Body of pancreas (tissue), 4 donors: Measurements from ENCODE around the gene AKAP13. TPM values are rescaled to one million over a fixed set of nuclear protein-coding genes. Genes with fewer than 3 reads are reported as not detected.

Source experiments
- ATAC-seq: fragments of 150-250 bp; one replicate; pipeline ENCODE4 v1.9.1; 2016
- DNase-seq, 4 donors: peaks; one replicate each; pipeline ENCODE4 v3.0.0-alpha.2; 2019
- H3K27ac ChIP-seq, 4 donors: fragments of 200-600 bp; sonication (generic); 1 replicate in 3 of 4; 2 replicates in 1 of 4; pipeline versions ENCODE4 v1.5.1 to v1.6.1; 2016 to 2019; ENCODE audit warnings: mild to moderate bottlenecking in 1 of 4, mixed read lengths in 1 of 4, moderate library complexity in 1 of 4
- H3K27me3 ChIP-seq, 2 donors: fragments of 200-600 bp; sonication (generic); one replicate each; pipeline ENCODE4 v1.6.0; 2016; ENCODE audit warnings: mild to moderate bottlenecking in 1 of 2
- H3K36me3 ChIP-seq, 2 donors: fragments of 200-600 bp; sonication (generic); replicated peaks in 1 of 2; 2 replicates each; pipeline ENCODE4 v1.5.1; 2016; ENCODE audit warnings: low read depth in 2 of 2; ENCODE audit not compliant: insufficient read depth in 1 of 2
- H3K4me1 ChIP-seq: fragments of 200-600 bp; sonication (generic); one replicate; pipeline ENCODE4 v1.6.0; 2016
- H3K4me3 ChIP-seq, 2 donors: fragments of 200-600 bp; sonication (generic); 1 replicate in 1 of 2; 2 replicates in 1 of 2; pipeline ENCODE4 v1.5.1; 2016 to 2019
- H3K9me3 ChIP-seq, 3 donors: fragments of 200-600 bp; sonication (generic); 1 replicate in 2 of 3; 2 replicates in 1 of 3; pipeline ENCODE4 v1.5.1; 2016
- CTCF ChIP-seq, 7 experiments: fragments of 450-650 bp in 4 of 7; fragments of 200-600 bp in 3 of 7; sonication (generic) in 3 of 7; IDR thresholded peaks; one replicate each; pipeline ENCODE4 v1.5.1; 2016 to 2019; ENCODE audit warnings: antibody characterized with exemption in 7 of 7
- POLR2A ChIP-seq, 3 donors: fragments of 450-650 bp; IDR thresholded peaks; one replicate each; pipeline ENCODE4 v1.6.1; 2016; ENCODE audit warnings: antibody characterized with exemption in 3 of 3, mild to moderate bottlenecking in 2 of 3
- WGBS, 2 donors: methylation state at CpG; one replicate each; pipeline ENCODE4 v1.1.5; 2017; 5-methylcytosine and 5-hydroxymethylcytosine counted together
- intact Hi-C: fragments of 100-400 bp; cut with DNase I; formaldehyde crosslinking; loops from one replicate; pipeline ENCODE4 v1.15.1; 2023
- total RNA-seq, 2 donors: library from RNA; depleted of rRNA; stranded (reverse); fragments of >200 nt; gene quantifications; one replicate each; pipeline ENCODE4 v1.1.0, GENCODE V29; 2016

The AKAP13 gene
- total RNA-seq, 2 donors from 2014 or later, result 102 to 160 TPM

- no peak for TF ChIP-seq CTCF (IDR thresholded peaks at IDR 0.05)
- Histone ChIP-seq H3K4me1 (peaks cover 37% of the 10 kb centered on the region), H3K9me3 (no peaks in the 10 kb centered on the region), H3K27me3 (no peaks in the 10 kb centered on the region), H3K27ac (peak overlapping the region in 2 of 4 donors; percentile 28 to 52), H3K4me3 (no peak overlapping the region), H3K36me3 (no peaks in the 10 kb centered on the region)
- intact Hi-C loops, result no loop called here
- no peak for DNase-seq
- WGBS, 2 donors, result 25 to 40% methylated on average over 2 of the region's 2 CpGs
- peak; percentile 58 for ATAC-seq
Measured at GRCh38 chr15:85394554-85395333, 14.3 kb downstream of the AKAP13 start.

GRCh38 chr15:85396554-85396953, 16.2 kb downstream of the AKAP13 start:
- DNase-seq (no peak), ATAC-seq (no peak)
- Histone ChIP-seq H3K4me3 (no peak overlapping the region), H3K27ac (no peak overlapping the region), H3K4me1 (peaks cover 41% of the 10 kb centered on the region), H3K9me3 (no peaks in the 10 kb centered on the region), H3K27me3 (no peaks in the 10 kb centered on the region), H3K36me3 (no peaks in the 10 kb centered on the region)
- TF ChIP-seq POLR2A (IDR thresholded peaks at IDR 0.05) (no peak), CTCF (IDR thresholded peaks at IDR 0.05) (no peak)
- intact Hi-C loops, result no loop called here
- WGBS, 2 donors, result 77 to 87% methylated on average over 3 of the region's 3 CpGs

- Histone ChIP-seq H3K36me3 (no peaks in the 10 kb centered on the region), H3K27me3 (no peaks in the 10 kb centered on the region), H3K9me3 (no peaks in the 10 kb centered on the region), H3K4me1 (peaks cover 44% of the 10 kb centered on the region), H3K27ac (no peak overlapping the region), H3K4me3 (no peak overlapping the region)
- TF ChIP-seq CTCF (IDR thresholded peaks at IDR 0.05) (no peak), POLR2A (IDR thresholded peaks at IDR 0.05) (no peak)
- 35 to 55% methylated on average over 3 of the region's 3 CpGs for WGBS, 2 donors
- DNase-seq (no peak), ATAC-seq (no peak)
- intact Hi-C loops, result no loop called here
Measured at GRCh38 chr15:85397151-85397550, 16.7 kb downstream of the AKAP13 start.

- 81 to 85% methylated on average over 3 of the region's 3 CpGs for WGBS, 2 donors
- Histone ChIP-seq H3K36me3 (no peaks in the 10 kb centered on the region), H3K9me3 (no peaks in the 10 kb centered on the region), H3K27me3 (no peaks in the 10 kb centered on the region), H3K27ac (no peak overlapping the region), H3K4me1 (peaks cover 40% of the 10 kb centered on the region), H3K4me3 (no peak overlapping the region)
- no peak for DNase-seq
- no peak for TF ChIP-seq POLR2A (IDR thresholded peaks at IDR 0.05)
- TF ChIP-seq CTCF (IDR thresholded peaks at IDR 0.05), result no peak
- intact Hi-C loops, result no loop called here
- ATAC-seq, result no peak
Measured at GRCh38 chr15:85397926-85398325, 17.5 kb downstream of the AKAP13 start.

GRCh38 chr15:85398822-85399221, 18.4 kb downstream of the AKAP13 start:
- H3K36me3 ChIP-seq, result no peaks in the 10 kb centered on the region
- H3K9me3 ChIP-seq, result no peaks in the 10 kb centered on the region
- no peak for DNase-seq
- H3K4me1 ChIP-seq, result peaks cover 35% of the 10 kb centered on the region
- intact Hi-C loops, result no loop called here
- H3K4me3 ChIP-seq, result no peak overlapping the region
- H3K27me3 ChIP-seq, result no peaks in the 10 kb centered on the region
- TF ChIP-seq CTCF (IDR thresholded peaks at IDR 0.05) (no peak), POLR2A (IDR thresholded peaks at IDR 0.05) (no peak)
- no peak overlapping the region for H3K27ac ChIP-seq
- no peak for ATAC-seq
- 76 to 77% methylated on average over 2 of the region's 2 CpGs for WGBS, 2 donors
